DND-41 (cell line): ENCODE data around the gene GINS2.

Experiments used
- EZH2 ChIP-seq: IDR thresholded peaks from 3 replicates; pipeline ENCODE4 v1.6.1; 2012; ENCODE audit warnings: borderline replicate concordance, low read depth, mild to moderate bottlenecking, moderate library complexity, low read length, inconsistent platforms; ENCODE audit not compliant: severe bottlenecking
- TF ChIP-seq, protein P1 (sequence below): IDR thresholded peaks from 2 replicates; pipeline ENCODE4 v1.5.1; 2012; ENCODE audit warnings: borderline replicate concordance, low read length, moderate library complexity, mild to moderate bottlenecking; ENCODE audit not compliant: poor library complexity, severe bottlenecking; ENCODE audit errors: extremely low read depth

DNA sequence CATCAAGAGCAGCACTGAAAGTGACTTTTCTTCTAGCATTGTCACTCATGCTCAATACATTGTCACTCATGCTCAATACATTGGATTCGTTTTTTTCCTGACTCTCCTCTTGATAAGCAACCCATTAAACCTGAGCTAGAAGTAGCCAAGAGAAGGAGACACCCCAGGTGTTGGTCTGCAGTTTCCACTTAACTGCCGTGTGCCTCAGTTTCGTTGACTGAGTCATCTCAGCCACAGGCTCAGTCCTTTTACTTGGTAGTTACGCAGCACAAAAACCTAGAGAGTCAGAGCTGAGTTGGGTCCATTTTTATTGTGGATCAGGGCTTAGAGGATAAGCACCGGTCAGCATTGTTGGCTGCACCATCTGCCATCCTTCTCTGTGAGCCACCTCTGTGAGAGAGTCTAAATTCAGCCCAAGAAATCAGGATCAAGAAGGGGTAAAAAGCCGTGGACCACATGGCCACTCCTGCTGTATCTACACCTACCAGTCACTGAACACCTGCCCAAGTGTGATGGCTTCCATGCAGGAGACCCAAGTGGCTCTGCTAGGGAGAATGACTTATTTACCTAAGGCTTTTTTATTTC is 11.3 kb downstream of the GINS2 start:
- TF ChIP-seq, protein P1, sequence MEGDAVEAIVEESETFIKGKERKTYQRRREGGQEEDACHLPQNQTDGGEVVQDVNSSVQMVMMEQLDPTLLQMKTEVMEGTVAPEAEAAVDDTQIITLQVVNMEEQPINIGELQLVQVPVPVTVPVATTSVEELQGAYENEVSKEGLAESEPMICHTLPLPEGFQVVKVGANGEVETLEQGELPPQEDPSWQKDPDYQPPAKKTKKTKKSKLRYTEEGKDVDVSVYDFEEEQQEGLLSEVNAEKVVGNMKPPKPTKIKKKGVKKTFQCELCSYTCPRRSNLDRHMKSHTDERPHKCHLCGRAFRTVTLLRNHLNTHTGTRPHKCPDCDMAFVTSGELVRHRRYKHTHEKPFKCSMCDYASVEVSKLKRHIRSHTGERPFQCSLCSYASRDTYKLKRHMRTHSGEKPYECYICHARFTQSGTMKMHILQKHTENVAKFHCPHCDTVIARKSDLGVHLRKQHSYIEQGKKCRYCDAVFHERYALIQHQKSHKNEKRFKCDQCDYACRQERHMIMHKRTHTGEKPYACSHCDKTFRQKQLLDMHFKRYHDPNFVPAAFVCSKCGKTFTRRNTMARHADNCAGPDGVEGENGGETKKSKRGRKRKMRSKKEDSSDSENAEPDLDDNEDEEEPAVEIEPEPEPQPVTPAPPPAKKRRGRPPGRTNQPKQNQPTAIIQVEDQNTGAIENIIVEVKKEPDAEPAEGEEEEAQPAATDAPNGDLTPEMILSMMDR, result no peak
- no peak for TF ChIP-seq EZH2
